Activated CD8-positive, alpha-beta memory T cell treated with anti-CD3 and anti-CD28 coated beads for 1 hour (primary cell): ENCODE measurements around the gene GARNL3.

Source experiments
- DNase-seq, 2 donors: peaks; one replicate each; pipeline ENCODE4 v3.0.0-alpha.2; 2020; ENCODE audit warnings: low read depth in 1 of 2; ENCODE audit errors: extremely low read depth in 1 of 2

GARNL3 gene

GRCh38 chr9:127264462-127265219, at the start of gene GARNL3:
Gene GARNL3, plus strand, starts transcription at chr9:127264774. Its CDS starts 104 bp downstream, at chr9:127264878.
- DNase-seq = no peak

- DNase-seq = no peak
Observed at GRCh38 chr9:127215268-127216209, 49.0 kb upstream of the GARNL3 start.

GRCh38 chr9:127216210-127216887, 48.2 kb upstream of the GARNL3 start:
- no peak for DNase-seq

- DNase-seq = no peak
Observed at GRCh38 chr9:127216888-127217217, 47.7 kb upstream of the GARNL3 start.

- no peak for DNase-seq
Observed at GRCh38 chr9:127218818-127219217, 45.8 kb upstream of the GARNL3 start.

GRCh38 chr9:127219520-127219919, 45.1 kb upstream of the GARNL3 start:
- DNase-seq = no peak

GRCh38 chr9:127221695-127222094, 42.9 kb upstream of the GARNL3 start:
- no peak for DNase-seq

GRCh38 chr9:127222388-127223095, 42.0 kb upstream of the GARNL3 start:
- DNase-seq = no peak

GRCh38 chr9:127223266-127223665, 41.3 kb upstream of the GARNL3 start:
- no peak for DNase-seq

GRCh38 chr9:127223810-127224177, 40.8 kb upstream of the GARNL3 start:
- no peak for DNase-seq

- DNase-seq = peak; percentile 68 to 72
Observed at GRCh38 chr9:127224178-127224882, 40.2 kb upstream of the GARNL3 start.

GRCh38 chr9:127224883-127225739, 39.5 kb upstream of the GARNL3 start:
- DNase-seq = peak; percentile 71 to 88

GRCh38 chr9:127225801-127226625, 38.6 kb upstream of the GARNL3 start:
- no peak for DNase-seq

GRCh38 chr9:127229691-127230417, 34.7 kb upstream of the GARNL3 start:
- DNase-seq = no peak

GRCh38 chr9:127231666-127232065, 32.9 kb upstream of the GARNL3 start:
- no peak for DNase-seq

GRCh38 chr9:127232833-127233549, 31.6 kb upstream of the GARNL3 start:
- DNase-seq = no peak

GRCh38 chr9:127233550-127233949, 31.0 kb upstream of the GARNL3 start:
- no peak for DNase-seq
